ENCODE measurements around the gene BOK. TPM values are rescaled to one million over a fixed set of nuclear protein-coding genes. Genes with fewer than 3 reads are reported as not detected.

The BOK gene
- total and polyA plus RNA-seq, 10 of the 15 experiments (the other 5 are each of a cell fraction or from before 2014, with no cell fraction given), result 0.04 to 0.15 (median 0.12) TPM; not detected in 7

GRCh38 chr2:241562269-241562891 lies 3.8 kb downstream of the BOK start:
- CTCF ChIA-PET, result no interaction called here
- intact Hi-C loops (cut with micrococcal nuclease; ENCODE audit: unreplicated experiment) (no loop called here), in situ Hi-C loops (cut with MboI) (no loop called here)
- POLR2A ChIA-PET, result no interaction called here
- no peak for DNase-seq (ENCODE audit: low read depth, low spot score)
- Histone ChIP-seq H3K4me2 (ENCODE audit: control insufficient read depth, insufficient read depth) (no peak overlapping the region), H3K36me3 (ENCODE audit: control insufficient read depth in 2 of 2, insufficient read depth in 2 of 2, low read length in 1 of 2) (no peaks in the 10 kb centered on the region), H3K27ac (ENCODE audit: control insufficient read depth, insufficient read depth) (no peak overlapping the region), H3K4me3 (no peak overlapping the region), H2AFZ (ENCODE audit: control insufficient read depth, low read depth, low read length) (no peak overlapping the region), H3K9me3 (replicated peaks; ENCODE audit: control insufficient read depth, insufficient read depth, low read length) (no peaks in the 10 kb centered on the region), H3K27me3 (replicated peaks in 1 of 2; ENCODE audit: control insufficient read depth in 2 of 2, insufficient read depth in 2 of 2, low read length in 1 of 2) (no peaks in the 10 kb centered on the region; a peak in 1 of 4 replicates), H3K79me2 (ENCODE audit: control insufficient read depth, insufficient read depth, low read length) (no peaks in the 10 kb centered on the region), H3K4me1 (ENCODE audit: control insufficient read depth, insufficient read depth, low read length) (no peaks in the 10 kb centered on the region), H3K9ac (ENCODE audit: control insufficient read depth, insufficient read depth, low read length) (no peak overlapping the region), H4K20me1 (ENCODE audit: control insufficient read depth, insufficient read depth) (no peaks in the 10 kb centered on the region)
- TF ChIP-seq ZNF207 (IDR thresholded peaks at IDR 0.05; ENCODE audit: borderline replicate concordance), result no peak
- TF ChIP-seq TAF1 (IDR thresholded peaks at IDR 0.05; ENCODE audit: borderline replicate concordance, low read depth, low read length), result no peak
- no peak for TF ChIP-seq STAT1 (conservative IDR thresholded peaks at IDR 0.05)
- no peak for TF ChIP-seq EGR1 (IDR thresholded peaks at IDR 0.05; ENCODE audit: borderline replicate concordance in 1 of 2, low read depth in 2 of 2, low read length in 2 of 2)
- TF ChIP-seq MAX (IDR thresholded peaks at IDR 0.05; ENCODE audit: low read depth, low read length), result no peak
- no peak for TF ChIP-seq ATF3 (IDR thresholded peaks at IDR 0.05; ENCODE audit: borderline replicate concordance, extremely low read depth, low read depth, low read length)
- no peak for TF ChIP-seq ZNF592 (IDR thresholded peaks at IDR 0.05)
- no peak for TF ChIP-seq SMARCA5 (IDR thresholded peaks at IDR 0.05)
- no peak for TF ChIP-seq IRF3 (IDR thresholded peaks at IDR 0.05)
- no peak for TF ChIP-seq ZNF687 (IDR thresholded peaks at IDR 0.05)
- no peak for TF ChIP-seq RCOR1 (conservative IDR thresholded peaks at IDR 0.05; ENCODE audit: low read depth, low read length)
- no peak for TF ChIP-seq ZNF274 (IDR thresholded peaks at IDR 0.05; ENCODE audit: insufficient read depth, insufficient read length)
- no peak for TF ChIP-seq CREB1 (IDR thresholded peaks at IDR 0.05; ENCODE audit: low read depth)
- SMC1A ChIA-PET (ENCODE audit: uncharacterized antibody, unreplicated experiment), result no interaction called here
- no peak for FAIRE-seq
- 37% methylated on average over 23 of the region's 23 CpGs for WGBS (ENCODE audit: insufficient coverage, insufficient replicate concordance, low lambda C conversion rate, missing lambda C conversion rate)
- RAD21 ChIA-PET (ENCODE audit: unreplicated experiment), result no interaction called here
- no TSS peak for BruUV-seq (replicated peaks)
- ATAC-seq, result no peak

Data from GM12878 (cell line).